HG02623 (cell line): Measurements from ENCODE around the gene MOCS2.
"Not testable (repeated sequence)": the region's sequence is repeated elsewhere in the genome, so short reads cannot be mapped to it uniquely, and the experiment has no call there.

Experiments used
- ATAC-seq: cut with Tn5 transposase; IDR thresholded peaks from one replicate; pipeline ENCODE4 v1.9.1; 2021; ENCODE audit warnings: moderate library complexity; ENCODE audit not compliant: unreplicated experiment

Gene MOCS2, protein sequence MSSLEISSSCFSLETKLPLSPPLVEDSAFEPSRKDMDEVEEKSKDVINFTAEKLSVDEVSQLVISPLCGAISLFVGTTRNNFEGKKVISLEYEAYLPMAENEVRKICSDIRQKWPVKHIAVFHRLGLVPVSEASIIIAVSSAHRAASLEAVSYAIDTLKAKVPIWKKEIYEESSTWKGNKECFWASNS

DNA sequence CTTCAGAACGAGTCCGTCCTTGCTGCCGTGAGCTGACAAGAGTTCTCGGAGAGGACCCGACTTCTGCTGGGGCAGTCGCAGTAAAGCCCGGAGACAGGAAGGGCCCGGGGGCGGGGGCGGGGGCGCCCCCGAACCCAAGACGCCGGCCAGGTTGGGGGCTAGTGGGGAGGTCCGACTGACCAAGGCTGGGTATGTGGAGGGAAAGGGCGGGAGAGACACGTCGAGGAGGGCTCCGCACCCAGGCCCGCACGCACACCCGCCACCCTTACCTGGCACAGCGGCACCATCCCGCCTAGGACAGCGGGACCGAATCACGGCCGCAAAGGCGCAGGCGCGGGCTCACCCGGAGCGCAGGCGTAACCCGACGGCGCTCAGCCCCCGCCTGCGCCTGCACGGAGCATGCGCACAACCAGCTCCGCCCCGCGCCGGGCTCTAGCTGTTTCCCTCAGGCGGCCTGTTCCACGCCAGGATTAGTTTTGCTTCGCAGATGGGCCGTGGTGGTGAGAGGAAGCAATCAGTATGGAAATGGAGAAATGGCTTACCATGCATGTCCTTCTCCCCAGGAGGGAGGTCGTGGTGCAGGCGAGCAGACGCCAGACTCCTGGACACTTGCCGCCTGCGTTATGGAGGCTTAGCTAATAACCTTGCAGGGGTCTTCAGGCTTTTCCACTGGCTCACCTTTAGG is at the start of gene MOCS2:
Gene MOCS2, minus strand, starts transcription at position 315 of the 685 bp plus-strand sequence. CDS start 2,583 bp downstream, outside the sequence.
- peak; percentile 96 for ATAC-seq

DNA sequence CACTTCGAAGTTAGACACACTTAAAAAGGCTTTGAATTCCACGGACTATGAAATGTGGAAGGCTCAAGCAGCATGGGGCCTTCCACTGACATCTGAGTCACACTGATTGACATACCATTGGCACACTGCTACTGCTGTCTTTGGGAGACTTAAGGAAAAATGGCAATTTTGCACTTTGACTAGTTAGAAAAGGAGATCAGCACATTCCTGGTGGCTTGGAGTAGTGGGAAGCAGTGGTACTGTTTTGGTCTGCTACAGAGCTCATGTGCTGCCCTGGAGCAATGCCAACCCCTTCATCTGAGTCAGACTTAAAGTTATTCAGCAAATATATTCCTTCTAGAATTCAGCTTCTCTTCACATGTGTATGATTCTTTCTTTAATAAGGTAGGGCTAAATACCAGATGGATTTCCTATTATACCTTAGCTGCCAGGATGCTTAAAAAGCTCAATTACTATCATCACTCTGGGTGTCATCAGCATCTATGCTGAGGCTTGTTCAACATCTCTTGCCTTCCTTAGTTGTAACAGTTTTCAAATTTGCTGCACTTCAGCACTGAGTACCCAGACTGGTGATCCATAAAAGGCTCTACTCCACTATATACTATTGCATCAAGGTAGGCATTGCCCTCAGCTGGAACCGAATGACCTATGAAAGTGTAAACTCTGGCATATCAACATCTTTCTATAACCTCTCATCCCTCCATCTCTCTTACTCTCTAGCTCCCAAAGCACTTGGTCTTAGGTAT is 42.3 kb upstream of the MOCS2 start:
- ATAC-seq, result no peak

DNA sequence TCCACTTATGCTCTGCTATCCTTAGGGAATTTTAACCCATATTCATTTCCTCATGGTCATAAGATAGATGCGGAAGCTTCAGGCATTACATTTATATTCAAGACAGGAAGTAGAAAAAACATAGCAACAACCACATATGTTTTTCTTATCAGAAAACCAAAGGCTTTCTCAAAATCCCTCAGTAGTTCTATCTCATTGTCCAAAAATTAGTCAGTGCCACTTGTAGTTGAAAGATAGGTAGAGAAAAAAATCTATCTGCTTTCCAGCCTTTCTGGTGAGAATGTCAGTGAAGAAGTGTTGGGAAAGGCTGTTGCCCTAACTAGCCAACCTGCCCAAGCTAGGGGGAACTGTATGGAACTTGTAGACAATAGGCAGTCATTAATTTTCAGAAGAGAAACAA is 23.5 kb upstream of the MOCS2 start:
- ATAC-seq, result no peak

DNA sequence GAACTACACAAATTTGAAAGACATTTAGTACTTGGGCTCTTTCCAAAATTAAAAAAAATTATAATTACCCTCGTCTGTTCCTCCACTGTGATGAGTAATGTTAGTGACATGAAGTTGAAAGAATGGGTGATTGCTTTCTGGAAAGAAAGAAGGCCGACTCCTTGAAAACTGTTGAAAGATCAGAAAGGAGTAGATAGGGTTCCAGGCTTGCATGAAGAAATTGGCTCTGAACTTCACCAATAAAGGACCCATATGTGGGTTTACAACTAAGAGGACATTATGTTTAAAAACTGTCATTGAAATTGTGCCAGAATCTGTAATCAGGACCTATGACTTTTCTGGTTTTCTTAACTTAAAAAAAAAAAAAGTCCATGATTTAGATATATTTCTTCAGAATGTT is 20.7 kb upstream of the MOCS2 start:
- ATAC-seq, result no peak

DNA sequence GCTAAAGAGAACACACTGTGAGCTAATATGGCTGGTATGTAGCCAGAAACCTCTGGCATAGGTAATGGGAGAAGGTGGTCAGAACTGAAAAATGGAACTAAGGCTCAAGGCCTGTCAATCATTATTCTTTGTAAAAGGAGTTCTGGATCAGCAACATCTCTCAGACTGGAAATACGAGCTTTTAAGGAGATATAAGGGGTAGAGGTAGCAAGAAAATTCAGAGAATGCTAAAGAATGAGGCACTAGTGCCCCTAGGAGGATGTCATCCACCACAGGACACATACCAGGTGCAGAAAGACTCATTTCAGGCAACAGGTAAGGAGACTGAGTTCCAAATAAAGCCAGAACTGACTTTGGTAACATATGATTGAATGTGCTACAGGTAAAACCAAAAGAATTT is 18.9 kb upstream of the MOCS2 start:
- ATAC-seq, result no peak

DNA sequence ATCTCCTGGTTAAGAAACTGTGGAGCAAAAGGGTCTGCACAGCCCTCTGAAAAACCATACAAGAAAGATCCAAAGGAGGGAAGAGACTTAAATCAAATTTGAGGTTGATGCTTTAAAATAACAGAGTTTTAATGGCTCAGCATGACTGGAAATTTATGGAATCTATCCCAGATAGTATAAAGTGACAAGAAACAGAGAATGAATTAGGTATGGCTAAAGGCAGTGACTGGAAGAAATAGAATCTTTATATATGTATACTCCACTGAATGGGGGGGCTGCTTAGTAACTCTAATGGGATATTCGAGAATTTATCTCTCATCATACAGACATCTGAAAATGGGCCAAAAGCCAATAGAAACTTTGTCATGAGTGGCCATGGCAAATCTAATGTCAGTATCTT is 17.6 kb upstream of the MOCS2 start:
- ATAC-seq, result no peak

DNA sequence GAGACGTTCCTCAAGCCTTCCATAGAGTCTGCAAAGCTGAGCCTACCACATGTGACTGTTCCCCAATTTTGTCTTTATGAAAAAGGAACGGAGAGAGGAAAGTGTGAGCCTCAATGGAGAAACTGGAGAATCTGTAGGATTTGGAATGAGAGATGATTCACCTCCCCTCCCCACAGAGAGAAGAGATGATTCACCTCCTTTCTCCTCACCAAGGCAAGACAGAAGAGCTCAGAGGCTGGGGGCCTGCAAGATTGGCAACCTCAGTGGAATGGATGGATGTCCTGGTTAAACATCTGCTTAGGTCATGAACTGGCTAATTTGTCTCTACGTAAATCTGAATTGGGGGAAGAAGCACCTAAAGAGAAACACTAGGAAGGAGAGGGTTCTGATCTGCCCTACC is 17.0 kb upstream of the MOCS2 start:
- ATAC-seq, result no peak

DNA sequence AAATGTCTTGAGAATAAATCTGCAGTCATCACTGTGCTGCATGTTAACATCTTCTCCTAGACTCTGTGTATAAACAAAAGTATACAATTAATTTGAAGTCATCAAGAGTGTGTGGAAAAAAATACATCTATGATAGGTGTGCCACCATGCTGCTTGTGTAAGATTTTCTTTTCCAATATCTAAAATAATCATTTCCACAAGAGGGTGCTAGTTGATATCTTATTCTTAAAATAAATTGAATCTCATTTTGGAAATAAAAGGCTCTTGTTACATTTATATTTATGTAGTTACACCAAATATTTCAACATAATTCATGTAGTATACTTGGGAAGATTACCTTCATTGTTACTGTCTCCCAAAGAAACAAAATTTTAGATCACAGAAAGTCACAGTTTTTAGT is 14.1 kb upstream of the MOCS2 start:
- ATAC-seq, result no peak

DNA sequence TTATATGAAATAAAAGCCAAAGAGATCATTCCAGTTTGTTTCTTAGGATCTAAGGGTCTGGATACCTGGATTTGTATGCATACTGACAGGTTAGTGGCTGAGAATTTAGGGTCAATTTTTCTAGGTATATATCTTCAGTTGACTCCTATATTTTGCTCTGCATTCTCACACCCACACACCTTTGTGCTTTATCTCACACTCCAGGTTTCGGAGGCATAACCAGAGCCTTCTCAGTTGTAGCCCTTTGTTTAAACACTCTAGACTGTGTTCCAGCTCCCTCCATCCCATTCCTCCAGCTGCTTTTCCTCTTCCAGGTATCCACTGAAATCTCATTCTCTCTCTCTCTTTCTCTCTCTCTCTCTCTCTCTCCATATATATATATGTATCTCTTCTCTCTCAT is 10.6 kb upstream of the MOCS2 start:
- no peak for ATAC-seq

DNA sequence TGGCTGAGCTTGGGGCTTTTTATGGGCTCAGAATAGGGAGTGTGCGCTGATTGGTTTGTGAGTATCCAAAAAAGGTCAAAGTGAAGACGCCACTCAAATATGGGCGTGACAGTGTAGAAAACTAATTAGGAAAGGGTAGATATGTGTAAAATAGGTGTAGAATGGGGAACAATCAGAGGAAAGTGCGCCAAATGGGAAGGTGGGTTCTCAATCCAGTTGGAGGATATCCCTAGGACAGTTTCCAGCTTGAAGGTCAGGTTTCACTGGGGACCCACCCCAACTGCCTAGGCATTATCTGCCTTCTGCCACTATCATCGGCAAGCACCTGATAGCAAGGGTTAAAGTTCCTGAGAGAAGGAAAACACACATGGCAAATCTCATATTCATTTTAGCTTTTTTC is 9.3 kb upstream of the MOCS2 start:
- ATAC-seq, result no peak

DNA sequence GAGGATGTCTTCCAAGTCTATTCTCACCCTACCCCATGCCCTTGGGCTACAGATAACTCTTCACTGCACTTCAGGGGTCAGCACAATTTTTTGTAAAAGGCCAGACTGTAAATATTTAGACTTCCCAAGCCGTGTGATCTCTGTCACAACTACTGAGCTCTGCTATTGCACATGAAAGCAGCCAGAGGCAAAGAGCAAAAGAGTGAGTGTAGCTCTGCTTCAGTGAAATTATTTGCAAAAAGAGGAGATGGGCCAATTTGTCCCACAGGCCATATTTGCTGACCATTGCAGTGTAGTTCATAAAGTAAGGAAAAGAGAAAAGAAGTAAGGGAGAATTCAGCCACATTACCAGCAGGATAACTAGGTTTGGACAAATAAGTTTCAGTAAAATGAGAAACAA is 7.0 kb upstream of the MOCS2 start:
- no peak for ATAC-seq

DNA sequence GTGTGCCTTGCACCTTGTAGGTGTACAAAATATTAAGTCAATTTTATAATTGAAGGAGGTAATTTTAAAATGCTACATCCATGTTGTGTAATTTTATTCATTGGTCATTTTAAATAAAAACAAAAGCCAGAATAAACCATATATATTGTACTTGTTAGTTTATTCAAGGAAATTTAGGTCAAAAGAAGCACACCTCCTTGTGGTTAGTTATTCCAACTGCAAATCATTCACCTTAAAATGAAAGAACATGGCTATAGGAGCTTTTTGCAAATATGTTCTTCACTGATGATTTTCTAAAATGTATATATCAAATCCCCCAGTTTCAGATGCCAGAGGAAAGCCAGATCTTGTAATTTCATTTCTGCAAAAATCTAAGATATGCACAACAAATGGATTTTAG is 5.4 kb upstream of the MOCS2 start:
- no peak for ATAC-seq

DNA sequence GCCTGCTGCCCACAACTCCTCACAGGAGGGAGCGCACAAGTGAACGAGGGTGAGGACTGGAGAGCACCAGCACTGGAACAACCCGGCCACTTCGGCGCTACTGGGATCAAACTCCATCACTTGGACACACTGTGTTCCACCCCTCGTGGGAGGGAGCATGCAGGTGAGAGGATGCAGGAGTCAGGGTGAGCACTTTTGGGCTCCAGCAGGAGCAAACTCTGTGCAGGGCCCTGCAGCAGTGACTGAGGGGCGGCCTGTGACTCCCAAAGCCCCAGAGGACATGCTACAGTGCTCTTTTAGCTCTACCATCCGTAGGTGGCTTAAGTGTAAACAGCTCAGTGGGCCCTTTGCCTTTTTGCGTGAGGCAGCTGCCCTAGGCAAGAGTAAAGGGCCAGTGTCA is 4.4 kb upstream of the MOCS2 start:
- no peak for ATAC-seq

DNA sequence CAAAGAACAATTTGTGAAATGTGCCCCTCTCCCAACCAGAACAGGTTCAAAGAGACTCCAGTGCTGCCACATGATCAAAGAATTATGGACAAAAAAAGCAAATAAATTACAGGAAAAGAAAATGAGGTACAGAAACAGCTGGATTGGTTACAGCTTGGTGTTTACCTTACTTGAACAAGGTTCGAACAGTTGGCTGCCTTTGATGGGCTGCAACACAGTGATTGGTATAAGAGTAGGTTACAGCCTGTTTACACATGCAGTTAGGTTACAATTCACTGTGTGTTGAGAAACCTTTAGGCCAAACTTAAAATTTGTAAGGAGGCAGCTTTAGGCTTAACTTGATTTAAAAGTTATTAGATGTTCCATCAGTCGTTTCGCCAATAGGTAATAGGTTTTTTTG is 3.4 kb upstream of the MOCS2 start:
- no peak for ATAC-seq

DNA sequence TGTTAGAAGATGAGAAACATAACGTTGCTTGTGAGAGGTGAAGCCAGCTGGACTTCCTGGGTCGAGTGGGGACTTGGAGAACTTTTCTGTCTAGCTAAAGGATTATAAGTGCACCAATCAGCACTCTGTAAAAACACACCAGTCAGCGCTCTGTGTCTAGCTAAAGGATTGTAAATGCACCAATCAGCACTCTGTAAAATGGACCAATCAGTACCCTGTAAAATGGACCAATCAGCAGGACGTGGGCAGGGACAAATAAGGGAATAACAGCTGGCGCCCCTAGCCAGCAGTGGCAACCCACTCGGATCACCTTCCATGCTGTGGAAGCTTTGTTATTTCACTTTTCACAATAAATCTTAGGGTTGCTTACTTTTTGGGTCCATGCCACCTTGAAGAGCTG is 2.8 kb upstream of the MOCS2 start:
- not testable (repeated sequence) for ATAC-seq

DNA sequence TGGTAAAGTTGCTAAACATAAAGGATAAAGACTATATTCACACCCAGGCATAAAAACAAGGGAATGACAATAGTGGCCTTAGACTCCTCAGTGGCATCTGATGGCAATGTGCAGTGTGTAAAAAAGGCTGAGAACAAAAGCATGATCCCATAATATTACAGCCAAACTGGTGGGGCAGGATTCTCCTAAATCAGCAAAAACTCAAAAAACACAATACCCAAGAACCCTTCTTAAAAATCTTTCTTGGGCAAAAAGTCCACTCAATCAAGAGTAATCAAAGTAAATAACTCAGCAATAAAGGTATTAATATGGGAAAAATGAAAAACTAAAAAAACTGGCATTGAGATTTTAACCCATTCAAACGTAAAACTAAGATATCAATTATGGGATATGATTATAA is 1.6 kb upstream of the MOCS2 start:
- no peak for ATAC-seq

DNA sequence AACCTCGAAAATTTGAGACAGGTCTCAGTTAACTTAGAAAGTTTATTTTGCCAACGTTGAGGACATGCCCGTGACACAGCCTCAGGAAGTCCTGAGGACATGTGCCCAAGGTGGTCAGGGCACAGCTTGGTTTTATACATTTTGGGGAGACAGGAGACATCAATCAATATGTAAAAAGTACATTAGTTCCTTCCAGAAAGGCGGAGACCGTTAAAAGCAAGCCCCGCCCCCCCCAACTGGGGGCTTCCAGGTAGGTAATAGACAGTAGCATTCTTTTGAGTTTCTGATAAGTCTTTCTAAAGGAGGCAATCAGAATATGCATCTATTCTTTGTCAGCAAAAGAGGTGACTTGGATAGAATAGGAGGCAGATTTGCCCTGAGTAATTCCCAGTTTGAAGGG is 599 bp upstream of the MOCS2 start:
- ATAC-seq, result peak; percentile 4

DNA sequence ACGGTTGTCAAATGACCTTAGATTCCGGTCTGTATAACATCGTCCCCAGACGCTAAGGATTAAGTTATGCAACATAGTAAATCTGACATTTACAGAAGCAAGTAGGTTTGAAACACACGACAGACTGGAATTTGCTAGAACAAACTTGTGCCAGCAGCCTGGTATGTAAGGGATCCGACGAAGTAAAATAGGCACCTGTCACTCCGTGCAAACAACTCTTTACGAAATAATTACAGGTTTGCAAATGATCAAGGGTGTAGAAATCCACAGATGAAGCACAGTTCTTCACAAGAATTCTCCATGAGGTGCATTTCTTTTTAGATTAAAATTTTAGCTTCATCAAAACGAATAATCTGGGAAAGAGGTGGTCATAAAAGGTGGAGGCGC is 508 bp downstream of the MOCS2 start:
- ATAC-seq, result peak; percentile 7

DNA sequence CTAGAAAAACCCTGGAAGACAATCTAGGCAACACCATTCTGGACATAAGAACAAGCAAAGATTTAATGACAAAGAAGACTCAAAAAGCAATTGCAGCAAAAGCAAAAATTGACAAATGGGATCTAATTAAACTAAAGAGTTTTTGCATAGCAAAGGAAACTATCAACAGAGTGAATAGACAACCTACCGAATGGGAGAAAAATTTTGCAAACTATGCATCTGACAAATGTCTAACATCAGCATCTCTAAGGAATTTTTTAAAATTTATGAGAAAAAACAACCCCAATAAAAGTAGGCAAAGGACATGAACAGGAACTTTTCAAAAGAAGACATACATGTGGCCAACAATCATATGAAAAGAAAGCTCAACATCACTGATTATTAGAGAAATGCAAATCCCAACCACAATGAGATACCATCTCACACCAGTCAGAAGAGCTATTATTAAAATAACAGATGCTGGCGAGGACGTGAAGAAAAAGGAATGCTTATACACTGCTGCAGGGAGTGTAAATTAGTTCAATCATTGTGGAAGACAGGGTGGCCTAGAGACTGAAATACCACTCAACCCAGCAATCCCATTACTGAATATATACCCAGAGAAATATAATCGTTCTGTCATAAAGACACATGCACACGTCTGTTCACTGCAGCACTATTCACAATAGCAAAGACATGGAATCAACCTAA is 3.8 kb downstream of the MOCS2 start:
- ATAC-seq, result no peak

DNA sequence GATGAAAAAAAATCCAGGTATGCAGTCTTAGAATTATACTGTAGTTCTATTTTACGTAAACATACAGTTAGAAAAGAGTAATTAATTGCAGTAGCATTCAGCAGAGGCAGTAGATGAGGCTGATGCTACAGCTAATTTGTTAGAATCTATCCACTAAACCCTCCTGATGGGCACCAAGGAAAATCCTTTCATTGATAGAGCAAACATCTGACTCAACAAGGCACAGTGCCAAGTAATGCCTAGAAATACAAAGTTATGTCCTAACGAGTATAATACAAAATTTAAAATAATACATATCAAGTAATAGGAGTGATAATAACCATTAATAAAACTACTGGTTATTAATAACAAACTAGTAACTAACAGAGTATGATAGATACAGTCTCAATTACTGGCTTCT is 9.0 kb downstream of the MOCS2 start:
- ATAC-seq, result no peak

DNA sequence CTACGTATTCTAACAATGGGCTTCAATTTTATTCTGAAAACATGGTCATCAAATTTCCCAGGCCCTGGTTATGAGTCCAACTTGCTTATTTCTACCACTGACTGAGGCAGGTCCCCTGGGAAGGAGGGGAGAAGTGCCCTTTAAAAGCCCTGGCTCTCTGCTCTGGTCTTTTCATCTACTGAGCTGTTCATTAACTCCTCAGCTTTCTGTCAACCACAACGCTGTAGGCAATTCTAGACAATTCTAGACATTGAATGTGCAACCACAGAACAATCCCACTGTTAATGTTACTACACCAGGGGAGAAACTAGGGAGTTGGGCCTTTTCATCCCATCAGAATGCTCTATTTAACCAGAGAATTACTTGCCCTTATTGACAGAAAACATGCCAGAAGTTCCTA is 10.0 kb downstream of the MOCS2 start:
- no peak for ATAC-seq
